Neuronal stem cell (in vitro differentiated cells): Measurements from ENCODE around the gene RBSN.

Experiments
- DNase-seq: peaks from one replicate; pipeline ENCODE4 v3.0.0-alpha.2; 2013; ENCODE audit warnings: low spot score
- H2AFZ ChIP-seq: one replicate; pipeline ENCODE4 v1.6.1; 2013; ENCODE audit warnings: mild to moderate bottlenecking, low read length, inconsistent platforms
- H2AK5ac ChIP-seq: 2 replicates; pipeline ENCODE4 v1.6.1; 2013; ENCODE audit warnings: low read depth, mild to moderate bottlenecking, inconsistent platforms, low read length, moderate library complexity, mixed read lengths
- H2BK120ac ChIP-seq: 2 replicates; pipeline ENCODE4 v1.6.1; 2013; ENCODE audit warnings: low read depth, mild to moderate bottlenecking, inconsistent platforms, low read length, moderate library complexity, mixed read lengths
- H2BK12ac ChIP-seq: one replicate; pipeline ENCODE4 v1.6.1; 2013; ENCODE audit warnings: low read length, inconsistent platforms
- H2BK15ac ChIP-seq: 2 replicates; pipeline ENCODE4 v1.6.1; 2013; ENCODE audit warnings: mild to moderate bottlenecking, low read length, inconsistent platforms, mixed read lengths
- H2BK5ac ChIP-seq: one replicate; pipeline ENCODE4 v1.6.1; 2013; ENCODE audit warnings: inconsistent platforms, mild to moderate bottlenecking, low read length, moderate library complexity
- H3K14ac ChIP-seq: one replicate; pipeline ENCODE4 v1.6.1; 2013; ENCODE audit warnings: low read length, inconsistent platforms
- H3K18ac ChIP-seq: 2 replicates; pipeline ENCODE4 v1.6.1; 2013; ENCODE audit warnings: low read length, inconsistent platforms
- H3K23ac ChIP-seq: 2 replicates; pipeline ENCODE4 v1.6.1; 2013; ENCODE audit warnings: low read depth, mild to moderate bottlenecking, mixed read lengths, low read length, inconsistent platforms; ENCODE audit not compliant: poor library complexity
- H3K27ac ChIP-seq: replicated peaks from 3 replicates; pipeline ENCODE4 v1.5.1; 2013; ENCODE audit warnings: low read length, inconsistent platforms
- H3K27me3 ChIP-seq, 3 experiments: 2 replicates each; pipeline ENCODE4 v1.6.1; 2013; ENCODE audit warnings: low read length in 3 of 3, mild to moderate bottlenecking in 2 of 3, inconsistent platforms in 1 of 3, low read depth in 1 of 3, mixed read lengths in 1 of 3, moderate library complexity in 1 of 3; ENCODE audit not compliant: control insufficient read depth in 3 of 3, insufficient read depth in 3 of 3
- H3K36me3 ChIP-seq, 2 donors: replicated peaks in 1 of 2; 2 replicates each; pipeline ENCODE4 v1.6.1; 2013; ENCODE audit warnings: low read length in 2 of 2; ENCODE audit not compliant: control insufficient read depth in 2 of 2, insufficient read depth in 2 of 2
- H3K4ac ChIP-seq: 2 replicates; pipeline ENCODE4 v1.6.1; 2013; ENCODE audit warnings: inconsistent platforms, mild to moderate bottlenecking, low read length, moderate library complexity
- H3K4me1 ChIP-seq, 2 donors: 1 replicate in 1 of 2; 2 replicates in 1 of 2; pipeline ENCODE4 v1.6.1; 2013; ENCODE audit warnings: low read length in 2 of 2, low read depth in 1 of 2; ENCODE audit not compliant: control insufficient read depth in 2 of 2, insufficient read depth in 1 of 2
- H3K4me2 ChIP-seq: one replicate; pipeline ENCODE4 v1.6.1; 2013; ENCODE audit warnings: mild to moderate bottlenecking, low read length, inconsistent platforms; ENCODE audit not compliant: insufficient read depth, poor library complexity, severe bottlenecking
- H3K4me3 ChIP-seq, 2 donors: 2 replicates each; pipeline ENCODE4 v1.5.1; 2013; ENCODE audit warnings: low read length in 2 of 2, mild to moderate bottlenecking in 2 of 2, inconsistent platforms in 1 of 2, moderate library complexity in 1 of 2
- H3K79me1 ChIP-seq: one replicate; pipeline ENCODE4 v1.6.1; 2013; ENCODE audit warnings: low read depth, mild to moderate bottlenecking, inconsistent platforms, low read length, moderate library complexity
- H3K9ac ChIP-seq: one replicate; pipeline ENCODE4 v1.6.1; 2013; ENCODE audit warnings: mild to moderate bottlenecking, low read depth, low read length, inconsistent platforms; ENCODE audit not compliant: poor library complexity
- H3K9me3 ChIP-seq, 2 donors: replicated peaks in 1 of 2; 2 replicates each; pipeline versions ENCODE3 to v1.6.1; 2013; ENCODE audit warnings: low read length in 2 of 2, mild to moderate bottlenecking in 2 of 2, inconsistent platforms in 1 of 2, low read depth in 1 of 2, mixed read lengths in 1 of 2, moderate library complexity in 1 of 2; ENCODE audit not compliant: control insufficient read depth in 2 of 2, insufficient read depth in 1 of 2
- H4K8ac ChIP-seq: one replicate; pipeline ENCODE4 v1.6.1; 2013; ENCODE audit warnings: low read depth, mild to moderate bottlenecking, inconsistent platforms, low read length, moderate library complexity
- H4K91ac ChIP-seq: one replicate; pipeline ENCODE4 v1.6.1; 2013; ENCODE audit warnings: low read length, low read depth, mild to moderate bottlenecking, inconsistent platforms; ENCODE audit not compliant: poor library complexity
- WGBS, 2 donors: extraction: QIAGEN DNeasy Blood & Tissue Kit; methylation state at CpG; one replicate each; pipeline ENCODE4 v1.1.7; 2013; ENCODE audit warnings: missing lambda C conversion rate in 2 of 2, mixed read lengths in 1 of 2; ENCODE audit not compliant: insufficient read length in 2 of 2, insufficient replicate concordance in 1 of 2; ENCODE audit errors: extremely low coverage in 2 of 2; 5-methylcytosine and 5-hydroxymethylcytosine counted together

Gene RBSN

DNA sequence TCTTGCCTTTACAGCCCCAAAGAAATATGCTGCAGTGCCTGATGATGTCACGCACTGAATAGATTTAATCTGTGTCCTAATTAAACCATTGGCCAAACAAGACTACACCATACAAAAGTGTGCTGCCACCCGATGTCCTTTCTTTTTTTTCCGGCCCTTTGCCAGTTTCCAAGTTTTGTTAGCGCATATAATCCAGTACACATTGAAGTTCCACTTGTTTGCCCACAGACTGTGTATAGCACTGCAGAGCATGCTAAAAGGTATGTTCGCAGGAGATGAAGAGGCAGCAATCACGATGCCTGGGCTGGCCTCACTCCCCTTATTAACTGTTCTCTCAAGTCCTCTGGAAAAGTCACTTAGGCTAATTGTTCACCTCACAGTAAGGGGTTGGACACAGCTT lies 60.6 kb downstream of the RBSN start:
- Histone ChIP-seq H2AK5ac (no peak overlapping the region), H3K9ac (no peak overlapping the region), H3K4me2 (no peak overlapping the region), H3K14ac (no peak overlapping the region), H2AFZ (no peak overlapping the region), H3K27ac (peak overlapping the region; percentile 4), H3K79me1 (no peaks in the 10 kb centered on the region), H4K91ac (no peak overlapping the region), H3K9me3 (peaks cover 0 to 2% of the 10 kb centered on the region in 2 donors), H2BK12ac (no peak overlapping the region), H2BK15ac (no peak overlapping the region), H3K4me3 (no peak overlapping the region), H2BK5ac (no peak overlapping the region), H4K8ac (no peak overlapping the region), H3K23ac (no peak overlapping the region), H3K4me1 (peaks cover 0 to 8% of the 10 kb centered on the region in 2 donors), H3K36me3 (peaks cover 27 to 97% of the 10 kb centered on the region in 2 donors), H2BK120ac (no peak overlapping the region), H3K27me3 (no peaks in the 10 kb centered on the region), H3K18ac (no peak overlapping the region), H3K4ac (no peak overlapping the region)
- no peak for DNase-seq
- no CpG with 5 or more reads among the region's 6 CpGs for WGBS, 2 donors

DNA sequence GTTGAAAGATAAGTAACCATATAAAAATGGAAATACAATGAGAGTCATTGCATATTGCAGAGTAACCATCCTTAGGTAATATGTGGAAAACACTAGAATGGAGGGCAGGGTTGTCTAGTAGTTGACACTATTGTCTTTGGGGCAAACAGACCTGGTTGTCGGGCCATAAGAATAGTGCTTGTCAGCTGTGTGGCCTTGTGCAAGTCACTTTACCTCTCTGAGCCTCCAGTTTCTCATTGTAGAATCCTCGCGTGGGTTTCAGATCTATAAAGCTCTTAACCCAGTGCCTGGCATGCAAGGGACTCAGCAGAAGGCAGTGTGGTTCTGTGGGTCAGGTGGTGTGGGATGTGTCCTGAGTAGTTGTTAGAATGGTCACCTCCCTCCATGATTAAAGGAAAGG lies 65.8 kb downstream of the RBSN start:
- Histone ChIP-seq H2BK12ac (no peak overlapping the region), H3K79me1 (no peaks in the 10 kb centered on the region), H3K36me3 (peaks cover 43 to 94% of the 10 kb centered on the region in 2 donors)

DNA sequence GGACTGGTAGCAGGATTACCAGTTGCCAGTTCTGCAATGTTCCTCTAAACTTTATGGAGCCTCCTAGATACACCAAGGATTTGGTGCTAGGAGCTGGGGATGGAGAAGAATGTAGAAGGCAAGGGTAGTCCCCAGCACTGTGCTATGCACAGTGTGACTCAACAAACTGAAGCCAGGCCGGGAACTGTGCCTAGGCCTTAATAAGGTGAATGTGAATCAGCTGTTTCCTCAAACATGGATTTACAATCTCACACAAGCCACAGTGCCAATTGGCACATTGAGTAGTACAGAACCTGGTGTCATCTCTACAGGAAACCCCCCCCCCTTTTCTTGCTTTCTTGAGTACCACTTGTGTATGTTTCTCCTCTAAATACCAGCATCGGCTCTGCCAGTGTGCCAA lies 66.3 kb downstream of the RBSN start:
- Histone ChIP-seq H3K9ac (no peak overlapping the region), H4K8ac (no peak overlapping the region), H2BK120ac (no peak overlapping the region), H3K4me3 (no peak overlapping the region), H3K4ac (no peak overlapping the region), H2BK15ac (no peak overlapping the region), H3K27ac (no peak overlapping the region), H3K79me1 (no peaks in the 10 kb centered on the region), H3K4me1 (no peaks in the 10 kb centered on the region), H3K36me3 (peaks cover 41 to 92% of the 10 kb centered on the region in 2 donors), H3K18ac (no peak overlapping the region), H2AK5ac (no peak overlapping the region), H3K9me3 (peaks cover 0 to 4% of the 10 kb centered on the region in 2 donors), H3K23ac (no peak overlapping the region), H2AFZ (no peak overlapping the region), H3K14ac (no peak overlapping the region), H3K27me3 (no peaks in the 10 kb centered on the region), H2BK5ac (no peak overlapping the region), H2BK12ac (no peak overlapping the region), H3K4me2 (no peak overlapping the region), H4K91ac (no peak overlapping the region)
- no CpG with 5 or more reads among the region's 2 CpGs for WGBS, 2 donors
- no peak for DNase-seq

More for the DNA sequence above, 65.8 kb downstream of the RBSN start:
- H2AK5ac ChIP-seq, result no peak overlapping the region
- H3K14ac ChIP-seq, result no peak overlapping the region
- H3K18ac ChIP-seq, result no peak overlapping the region
- no CpG with 5 or more reads among the region's 3 CpGs for WGBS, 2 donors
- H4K91ac ChIP-seq, result no peak overlapping the region
- no peak for DNase-seq
- H3K9ac ChIP-seq, result no peak overlapping the region
- H3K4me2 ChIP-seq, result no peak overlapping the region
- H3K27ac ChIP-seq, result no peak overlapping the region
- H4K8ac ChIP-seq, result no peak overlapping the region
- peaks cover 0 to 4% of the 10 kb centered on the region in 2 donors for H3K9me3 ChIP-seq
- peaks cover 0 to 3% of the 10 kb centered on the region in 2 donors for H3K4me1 ChIP-seq
- no peak overlapping the region for H2BK15ac ChIP-seq
- no peak overlapping the region for H3K23ac ChIP-seq
- no peak overlapping the region for H2AFZ ChIP-seq
- H3K27me3 ChIP-seq, result no peaks in the 10 kb centered on the region
- H2BK5ac ChIP-seq, result no peak overlapping the region
- H2BK120ac ChIP-seq, result no peak overlapping the region
- no peak overlapping the region for H3K4ac ChIP-seq
- H3K4me3 ChIP-seq, result no peak overlapping the region

DNA sequence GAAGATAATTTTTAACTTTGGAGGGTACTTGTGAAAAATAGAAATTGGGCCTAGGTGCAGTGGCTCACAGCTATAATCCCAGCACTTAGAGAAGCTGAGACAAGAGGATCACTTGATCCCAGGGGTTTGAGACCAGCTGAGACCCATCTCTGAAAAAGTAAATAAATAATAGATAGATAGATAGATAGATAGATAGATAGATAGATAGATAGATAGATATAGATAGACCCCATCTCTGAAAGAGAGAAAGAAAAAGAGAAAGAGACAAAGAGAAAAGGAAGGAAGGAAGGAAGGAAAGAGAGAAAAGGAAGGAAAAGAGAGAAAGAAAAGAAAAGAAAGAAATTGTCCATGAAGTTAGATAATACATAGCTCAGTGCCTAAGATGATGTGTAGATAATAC lies 69.3 kb downstream of the RBSN start:
- no peak overlapping the region for H2BK12ac ChIP-seq
- H3K36me3 ChIP-seq, result peaks cover 46 to 89% of the 10 kb centered on the region in 2 donors
- DNase-seq, result no peak
- peaks cover 0 to 3% of the 10 kb centered on the region in 2 donors for H3K9me3 ChIP-seq
- no peak overlapping the region for H3K4me3 ChIP-seq
- no peak overlapping the region for H2AFZ ChIP-seq
- H3K27ac ChIP-seq, result no peak overlapping the region
- H3K4me2 ChIP-seq, result no peak overlapping the region
- H4K91ac ChIP-seq, result no peak overlapping the region
- no peak overlapping the region for H3K9ac ChIP-seq
- no peak overlapping the region for H2BK5ac ChIP-seq
- H3K14ac ChIP-seq, result no peak overlapping the region
- H3K18ac ChIP-seq, result no peak overlapping the region
- H3K23ac ChIP-seq, result no peak overlapping the region
- no peak overlapping the region for H4K8ac ChIP-seq
- no peak overlapping the region for H2BK120ac ChIP-seq
- no peak overlapping the region for H3K4ac ChIP-seq
- no peak overlapping the region for H2BK15ac ChIP-seq
- H3K4me1 ChIP-seq, result no peaks in the 10 kb centered on the region
- H2AK5ac ChIP-seq, result no peak overlapping the region
- H3K27me3 ChIP-seq, result no peaks in the 10 kb centered on the region
- H3K79me1 ChIP-seq, result no peaks in the 10 kb centered on the region
